CD4-positive, alpha-beta T cell (primary cell): ENCODE results near the gene ACSF2. TPM values are rescaled to one million over a fixed set of nuclear protein-coding genes. Genes with fewer than 3 reads are reported as not detected.

Source experiments
- ATAC-seq: fragments of 200-7000 bp; cut with Tn5 transposase; one replicate; pipeline ENCODE4 v1.10.0; 2022; ENCODE audit warnings: mild to moderate bottlenecking; ENCODE audit not compliant: poor library complexity
- CTCF ChIA-PET: fragments of 350-600 bp; sonication (Branson Sonifier 250); formaldehyde crosslinking; loops from one replicate; lab custom pipeline; 2021; ENCODE audit warnings: antibody characterized with exemption, inconsistent platforms; lab: Charles Lee
- POLR2A ChIA-PET: fragments of 350-600 bp; sonication (Branson Sonifier 250); formaldehyde crosslinking; loops from one replicate; lab custom pipeline; 2021; ENCODE audit warnings: antibody characterized with exemption, inconsistent platforms; lab: Charles Lee
- DNase-seq, 14 experiments: peaks; one replicate each; pipeline ENCODE4 v3.0.0-alpha.2; 2013 to 2020; ENCODE audit warnings: mixed read lengths in 2 of 14
- H3K27ac ChIP-seq, 2 donors: one replicate each; pipeline versions ENCODE4 v1.5.1 to v1.7.0; 2013; ENCODE audit warnings: low read length in 2 of 2, low read depth in 1 of 2, mild to moderate bottlenecking in 1 of 2
- H3K27me3 ChIP-seq, 2 experiments: 1 replicate in 1 of 2; 2 replicates in 1 of 2; pipeline versions ENCODE4 v1.6.1 to v1.7.0; 2013; ENCODE audit warnings: low read length in 2 of 2, control low read depth in 1 of 2, mild to moderate bottlenecking in 1 of 2, moderate library complexity in 1 of 2; ENCODE audit not compliant: insufficient read depth in 2 of 2, control insufficient read depth in 1 of 2
- H3K36me3 ChIP-seq: one replicate; pipeline ENCODE4 v1.6.1; 2013; ENCODE audit warnings: low read length, control low read depth; ENCODE audit not compliant: insufficient read depth
- H3K4me1 ChIP-seq: one replicate; pipeline ENCODE4 v1.6.1; 2013; ENCODE audit warnings: low read length, control low read depth; ENCODE audit not compliant: insufficient read depth
- H3K4me3 ChIP-seq: one replicate; pipeline ENCODE4 v1.5.1; 2013; ENCODE audit warnings: mild to moderate bottlenecking, low read length, moderate library complexity
- H3K9me3 ChIP-seq, 2 experiments: 1 replicate in 1 of 2; 2 replicates in 1 of 2; pipeline versions ENCODE4 v1.6.1 to v1.7.0; 2013; ENCODE audit warnings: low read length in 2 of 2, mild to moderate bottlenecking in 2 of 2, control low read depth in 1 of 2, moderate library complexity in 1 of 2; ENCODE audit not compliant: control insufficient read depth in 1 of 2, insufficient read depth in 1 of 2
- H3K27ac Mint-ChIP-seq: one replicate; pipeline ENCODE4 v1.8.0; 2020; ENCODE audit warnings: mixed read lengths
- H3K27me3 Mint-ChIP-seq: one replicate; pipeline ENCODE4 v1.8.0; 2021; ENCODE audit warnings: mixed read lengths
- H3K36me3 Mint-ChIP-seq: one replicate; pipeline ENCODE4 v1.8.0; 2021; ENCODE audit warnings: low read depth, mixed read lengths
- H3K4me1 Mint-ChIP-seq: one replicate; pipeline ENCODE4 v1.8.0; 2021; ENCODE audit warnings: low read depth, mixed read lengths
- H3K4me3 Mint-ChIP-seq: one replicate; pipeline ENCODE4 v1.8.0; 2020; ENCODE audit warnings: mild to moderate bottlenecking, mixed read lengths
- H3K9me3 Mint-ChIP-seq: one replicate; pipeline ENCODE4 v1.8.0; 2020; ENCODE audit warnings: mixed read lengths
- intact Hi-C, 2 experiments: fragments of 100-400 bp; cut with DNase I in 1 of 2; cut with micrococcal nuclease in 1 of 2; formaldehyde crosslinking; loops; one replicate each; pipeline versions ENCODE4 v1.15.1 to v1.9.0; 2023 to 2025; cut with DNase I, micrococcal nuclease
- total RNA-seq, 174 experiments: library from RNA in 2 of 174; stranded (reverse) in 2 of 174; gene quantifications; one replicate each; pipeline ENCODE4 v1.2.3 and lab custom pipeline; 2021 to 2026
- TF ChIP-seq, protein P1 (sequence below): fragments of 200-600 bp; IDR thresholded peaks from one replicate; pipeline ENCODE4 v1.8.0; 2022; ENCODE audit warnings: antibody characterized with exemption, mild to moderate bottlenecking

Gene ACSF2
- total RNA-seq, 2 experiments from 2014 or later: 11.9 to 13.9 TPM

DNA sequence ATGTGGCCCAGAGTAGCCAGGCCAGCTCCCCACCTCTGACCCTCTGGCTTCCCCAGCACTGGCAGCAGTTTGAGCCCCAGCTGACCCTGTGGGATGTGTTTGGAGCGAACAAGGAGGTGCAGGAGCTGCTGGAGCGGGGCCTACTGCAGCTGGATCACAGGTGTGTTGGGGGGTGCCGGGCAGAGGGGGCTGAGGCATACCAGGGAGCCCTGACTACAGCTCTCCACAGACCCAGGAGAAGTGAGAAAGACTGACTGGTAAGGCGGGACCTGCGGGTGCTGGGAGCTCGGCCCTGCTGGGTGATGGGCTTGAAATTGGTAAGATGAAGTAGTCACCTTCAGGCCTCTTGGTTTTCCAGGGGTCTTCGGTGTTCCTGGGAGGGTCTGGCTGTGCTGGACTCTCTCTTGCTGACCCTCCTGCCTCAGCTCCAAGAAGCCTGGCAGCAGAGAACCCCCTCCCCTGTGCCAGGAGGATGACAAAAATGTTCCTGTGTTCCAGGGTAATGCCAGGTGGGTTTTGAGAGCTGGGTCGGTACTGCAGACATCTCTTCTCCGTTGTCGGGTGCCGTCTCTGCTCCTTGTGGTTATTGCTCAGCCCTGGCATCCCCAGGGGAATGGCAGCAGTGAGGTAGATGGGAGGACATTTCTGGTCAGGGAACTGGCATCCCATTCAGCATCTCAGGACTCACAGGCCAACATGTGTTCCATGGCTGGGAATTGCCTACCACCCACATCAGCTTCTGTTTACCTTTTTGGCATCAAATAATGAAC, 58.6 kb downstream of the ACSF2 start:
- POLR2A ChIA-PET: no interaction called here
- Mint-ChIP-seq H3K27ac (no peak overlapping the region), H3K27me3 (no peaks in the 10 kb centered on the region), H3K4me1 (peaks cover 13% of the 10 kb centered on the region), H3K4me3 (no peak overlapping the region), H3K9me3 (no peaks in the 10 kb centered on the region), H3K36me3 (peaks cover 45% of the 10 kb centered on the region)
- TF ChIP-seq, protein P1, sequence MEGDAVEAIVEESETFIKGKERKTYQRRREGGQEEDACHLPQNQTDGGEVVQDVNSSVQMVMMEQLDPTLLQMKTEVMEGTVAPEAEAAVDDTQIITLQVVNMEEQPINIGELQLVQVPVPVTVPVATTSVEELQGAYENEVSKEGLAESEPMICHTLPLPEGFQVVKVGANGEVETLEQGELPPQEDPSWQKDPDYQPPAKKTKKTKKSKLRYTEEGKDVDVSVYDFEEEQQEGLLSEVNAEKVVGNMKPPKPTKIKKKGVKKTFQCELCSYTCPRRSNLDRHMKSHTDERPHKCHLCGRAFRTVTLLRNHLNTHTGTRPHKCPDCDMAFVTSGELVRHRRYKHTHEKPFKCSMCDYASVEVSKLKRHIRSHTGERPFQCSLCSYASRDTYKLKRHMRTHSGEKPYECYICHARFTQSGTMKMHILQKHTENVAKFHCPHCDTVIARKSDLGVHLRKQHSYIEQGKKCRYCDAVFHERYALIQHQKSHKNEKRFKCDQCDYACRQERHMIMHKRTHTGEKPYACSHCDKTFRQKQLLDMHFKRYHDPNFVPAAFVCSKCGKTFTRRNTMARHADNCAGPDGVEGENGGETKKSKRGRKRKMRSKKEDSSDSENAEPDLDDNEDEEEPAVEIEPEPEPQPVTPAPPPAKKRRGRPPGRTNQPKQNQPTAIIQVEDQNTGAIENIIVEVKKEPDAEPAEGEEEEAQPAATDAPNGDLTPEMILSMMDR: no peak
- intact Hi-C loops: loop anchor here in 1 of 2 experiments (10.0 kb wide), 1 partner anchor 60 kb away; the partner anchor contains the start of gene SPATA20
- no peaks in the 10 kb centered on the region for H3K27me3 ChIP-seq
- no peak overlapping the region for H3K27ac ChIP-seq
- no peak overlapping the region for H3K4me3 ChIP-seq
- CTCF ChIA-PET: no interaction called here
- H3K36me3 ChIP-seq: peaks cover 42% of the 10 kb centered on the region
- DNase-seq (no peak), ATAC-seq (no peak)
- no peaks in the 10 kb centered on the region for H3K9me3 ChIP-seq
- H3K4me1 ChIP-seq: peaks cover 18% of the 10 kb centered on the region

DNA sequence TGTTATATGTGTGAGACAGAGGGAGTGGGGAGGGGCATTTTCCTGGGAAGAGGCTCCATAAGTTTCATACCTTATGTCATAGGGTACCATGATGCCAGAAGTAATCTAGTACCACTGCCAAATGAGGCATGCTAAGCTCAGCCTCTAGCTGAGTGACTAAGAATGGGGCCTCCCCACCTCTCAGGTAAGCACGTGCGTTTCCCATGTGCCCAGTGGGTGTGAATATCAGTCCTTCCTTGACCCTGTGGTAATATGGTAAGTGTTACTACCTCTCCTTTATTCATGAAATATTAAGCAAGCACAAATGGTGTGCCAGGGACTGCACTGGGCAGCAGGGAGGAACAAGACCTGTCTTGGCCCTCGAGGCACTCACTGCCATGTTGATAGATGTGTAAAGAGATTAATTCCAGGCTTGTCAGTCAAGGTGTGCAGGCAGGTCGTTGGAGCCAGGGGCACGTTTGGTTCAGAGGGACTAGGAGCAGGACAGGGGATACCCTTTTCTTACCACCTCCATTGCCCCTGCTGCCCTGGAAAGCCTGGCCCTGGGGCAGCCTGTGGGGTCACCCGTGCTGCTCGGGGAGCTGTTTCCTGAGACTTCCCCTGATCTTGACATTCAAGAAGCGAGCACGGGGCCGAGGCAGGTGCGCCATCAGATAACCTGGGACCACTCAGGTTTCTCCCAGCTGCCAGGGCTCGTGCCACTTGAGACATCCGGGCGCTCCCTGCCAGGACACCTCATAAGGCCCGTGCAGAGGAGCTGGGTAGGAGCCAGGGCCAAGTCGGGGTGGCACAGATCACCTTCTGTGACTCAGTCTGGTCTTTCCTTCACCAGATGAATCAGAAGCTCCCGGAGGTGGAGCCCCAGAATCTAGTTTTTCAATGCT, 61.4 kb downstream of the ACSF2 start:
- H3K9me3 Mint-ChIP-seq: no peaks in the 10 kb centered on the region
- ChIA-PET POLR2A (no interaction called here), CTCF (interaction anchor here (0.7 kb wide), 1 partner anchor 59 kb away, joined by 4 read pairs; no protein-coding TSS in a partner anchor)
- DNase-seq (no peak), ATAC-seq (no peak)
- Histone ChIP-seq H3K9me3 (no peaks in the 10 kb centered on the region), H3K36me3 (peaks cover 33% of the 10 kb centered on the region), H3K4me3 (no peak overlapping the region), H3K4me1 (peaks cover 1% of the 10 kb centered on the region), H3K27ac (no peak overlapping the region), H3K27me3 (no peaks in the 10 kb centered on the region)
- no peaks in the 10 kb centered on the region for H3K27me3 Mint-ChIP-seq
- no peaks in the 10 kb centered on the region for H3K4me1 Mint-ChIP-seq
- TF ChIP-seq, protein P1: no peak
- intact Hi-C loops: loop anchor here in 1 of 2 experiments (10.0 kb wide), 1 partner anchor 57 kb away; the partner anchor contains the start of gene SPATA20
- H3K4me3 Mint-ChIP-seq: no peak overlapping the region
- H3K27ac Mint-ChIP-seq: no peak overlapping the region
- peaks cover 37% of the 10 kb centered on the region for H3K36me3 Mint-ChIP-seq

DNA sequence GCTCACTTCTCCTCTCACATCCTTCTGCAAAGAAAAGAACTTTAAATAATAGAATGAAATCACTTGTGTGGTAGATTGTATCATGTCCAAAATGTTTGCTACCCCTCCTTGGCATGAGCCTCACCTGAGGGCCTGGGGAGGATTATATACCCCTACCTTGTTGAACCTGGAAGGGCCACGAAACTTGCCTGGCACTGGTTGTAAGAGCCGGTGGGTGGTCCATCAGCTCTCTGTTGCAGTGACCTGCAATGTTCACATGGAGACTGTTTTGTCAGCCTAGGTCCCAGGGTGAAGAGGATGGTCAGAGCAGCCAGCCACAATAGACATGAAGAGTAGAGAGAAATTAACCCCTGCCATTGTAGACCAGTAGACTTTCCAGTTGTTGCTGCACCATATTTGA, 62.9 kb downstream of the ACSF2 start:
- H3K9me3 ChIP-seq: no peaks in the 10 kb centered on the region
- H3K9me3 Mint-ChIP-seq: no peaks in the 10 kb centered on the region
- CTCF ChIA-PET: no interaction called here
- no peak overlapping the region for H3K4me3 ChIP-seq
- no peak overlapping the region for H3K27ac Mint-ChIP-seq
- no peaks in the 10 kb centered on the region for H3K27me3 ChIP-seq
- H3K36me3 Mint-ChIP-seq: peaks cover 24% of the 10 kb centered on the region
- H3K4me3 Mint-ChIP-seq: no peak overlapping the region
- TF ChIP-seq, protein P1: no peak
- POLR2A ChIA-PET: no interaction called here
- no peaks in the 10 kb centered on the region for H3K4me1 ChIP-seq
- H3K27me3 Mint-ChIP-seq: no peaks in the 10 kb centered on the region
- DNase-seq (no peak), ATAC-seq (no peak)
- H3K4me1 Mint-ChIP-seq: no peaks in the 10 kb centered on the region
- H3K36me3 ChIP-seq: peaks cover 20% of the 10 kb centered on the region
- intact Hi-C loops: loop anchor here in 1 of 2 experiments (10.0 kb wide), 1 partner anchor 56 kb away; the partner anchor contains the start of gene SPATA20
- no peak overlapping the region for H3K27ac ChIP-seq
